Breast epithelium (tissue), 4 donors: Measurements from ENCODE around the gene NKIRAS2. TPM values are rescaled to one million over a fixed set of nuclear protein-coding genes. Genes with fewer than 3 reads are reported as not detected.

Experiments
- DNase-seq, 2 donors: peaks; one replicate each; pipeline ENCODE4 v3.0.0-alpha.2; 2019; ENCODE audit warnings: low spot score in 2 of 2
- H3K27ac ChIP-seq, 2 donors: fragments of 200-600 bp; sonication (generic) in 1 of 2; one replicate each; pipeline ENCODE4 v1.5.1; 2016 to 2019; ENCODE audit warnings: mild to moderate bottlenecking in 1 of 2
- H3K27me3 ChIP-seq, 2 donors: fragments of 200-600 bp; sonication (generic) in 1 of 2; one replicate each; pipeline versions ENCODE4 v1.5.1 to v1.6.0; 2017 to 2019; ENCODE audit warnings: control low read depth in 1 of 2, mild to moderate bottlenecking in 1 of 2
- H3K36me3 ChIP-seq: fragments of 200-600 bp; one replicate; pipeline ENCODE4 v1.5.1; 2019
- H3K4me1 ChIP-seq, 2 donors: fragments of 200-600 bp; sonication (generic); one replicate each; pipeline ENCODE4 v1.5.1; 2016 to 2019; ENCODE audit warnings: control low read depth in 1 of 2
- H3K4me3 ChIP-seq, 3 donors: fragments of 200-600 bp; sonication (generic); 1 replicate in 2 of 3; 2 replicates in 1 of 3; pipeline ENCODE4 v1.5.1; 2016 to 2019; ENCODE audit warnings: mild to moderate bottlenecking in 3 of 3, moderate library complexity in 2 of 3
- H3K9me3 ChIP-seq, 2 donors: fragments of 200-600 bp; sonication (generic) in 1 of 2; one replicate each; pipeline ENCODE4 v1.5.1; 2016 to 2019; ENCODE audit warnings: control low read depth in 1 of 2
- POLR2A ChIP-seq: fragments of 450-650 bp; IDR thresholded peaks from one replicate; pipeline ENCODE4 v1.6.1; 2016; ENCODE audit warnings: antibody characterized with exemption, mild to moderate bottlenecking, moderate library complexity
- POLR2AphosphoS5 ChIP-seq, 3 donors: sonication (generic); formaldehyde crosslinking; IDR thresholded peaks; one replicate each; pipeline ENCODE4 v1.6.1; 2017; ENCODE audit warnings: antibody characterized with exemption in 3 of 3
- intact Hi-C: fragments of 100-400 bp; cut with DNase I; formaldehyde crosslinking; loops from one replicate; pipeline ENCODE4 v1.15.1; 2023; ENCODE audit warnings: low total_unique reads
- total RNA-seq, 3 donors: library from RNA; depleted of rRNA; stranded (reverse); fragments of >200 nt; gene quantifications; one replicate each; pipeline ENCODE4 v1.1.0, GENCODE V29; 2016
- TF ChIP-seq, protein P1 (sequence below), 3 donors: fragments of 450-650 bp; IDR thresholded peaks; one replicate each; pipeline ENCODE4 v1.5.1; 2016 to 2017; ENCODE audit warnings: antibody characterized with exemption in 3 of 3, mild to moderate bottlenecking in 3 of 3, moderate library complexity in 3 of 3

The NKIRAS2 gene
- total RNA-seq, 3 donors from 2014 or later = 21.6 to 33.8 (median 22.5) TPM

DNA sequence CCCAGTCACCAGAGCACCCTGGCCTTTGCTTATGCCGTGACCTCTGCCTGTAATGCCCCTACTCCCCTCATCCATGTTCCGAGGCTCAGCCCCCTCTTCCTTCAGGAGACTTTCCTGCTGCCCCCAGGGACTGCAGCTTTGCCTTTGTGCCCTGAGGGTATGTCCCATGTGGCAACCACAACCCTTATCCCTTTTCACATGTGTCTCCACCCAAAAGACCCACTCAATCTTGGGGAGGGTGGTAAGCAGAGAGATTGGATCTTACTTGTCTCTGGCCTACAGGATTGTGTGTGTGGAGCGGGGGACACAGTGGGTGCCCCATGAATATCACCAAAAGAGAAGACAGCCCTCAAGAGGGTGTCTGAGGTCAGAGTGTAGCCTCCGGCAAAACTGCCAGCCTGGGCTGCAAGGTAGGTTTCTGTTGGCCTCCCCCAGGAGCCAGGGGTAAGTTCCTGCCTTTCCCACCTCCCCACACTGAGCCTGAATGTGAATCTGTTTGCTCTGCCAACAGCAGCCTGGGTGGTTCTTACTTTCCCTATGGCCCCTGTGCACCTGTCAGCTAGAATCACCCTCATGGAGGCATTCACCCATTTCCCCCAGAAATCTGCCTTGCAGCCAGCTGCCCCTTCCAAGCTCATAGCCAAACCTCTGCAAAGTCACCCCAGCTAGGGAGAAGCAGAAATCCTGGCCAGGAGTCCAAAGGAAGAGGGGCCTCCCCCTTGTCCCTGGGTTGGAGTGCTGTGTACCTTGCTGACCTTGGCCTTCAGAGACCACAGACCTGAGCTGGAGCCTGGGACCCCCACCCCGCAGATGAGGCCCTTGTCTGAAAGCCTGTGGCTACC is 42.0 kb downstream of the NKIRAS2 start:
- no peaks in the 10 kb centered on the region for H3K4me1 ChIP-seq
- H3K27ac ChIP-seq = no peak overlapping the region
- no peaks in the 10 kb centered on the region for H3K9me3 ChIP-seq
- H3K36me3 ChIP-seq = no peaks in the 10 kb centered on the region
- no peaks in the 10 kb centered on the region for H3K27me3 ChIP-seq
- intact Hi-C loops = no loop called here
- no peak overlapping the region for H3K4me3 ChIP-seq
- no peak for DNase-seq
- TF ChIP-seq, protein P1, sequence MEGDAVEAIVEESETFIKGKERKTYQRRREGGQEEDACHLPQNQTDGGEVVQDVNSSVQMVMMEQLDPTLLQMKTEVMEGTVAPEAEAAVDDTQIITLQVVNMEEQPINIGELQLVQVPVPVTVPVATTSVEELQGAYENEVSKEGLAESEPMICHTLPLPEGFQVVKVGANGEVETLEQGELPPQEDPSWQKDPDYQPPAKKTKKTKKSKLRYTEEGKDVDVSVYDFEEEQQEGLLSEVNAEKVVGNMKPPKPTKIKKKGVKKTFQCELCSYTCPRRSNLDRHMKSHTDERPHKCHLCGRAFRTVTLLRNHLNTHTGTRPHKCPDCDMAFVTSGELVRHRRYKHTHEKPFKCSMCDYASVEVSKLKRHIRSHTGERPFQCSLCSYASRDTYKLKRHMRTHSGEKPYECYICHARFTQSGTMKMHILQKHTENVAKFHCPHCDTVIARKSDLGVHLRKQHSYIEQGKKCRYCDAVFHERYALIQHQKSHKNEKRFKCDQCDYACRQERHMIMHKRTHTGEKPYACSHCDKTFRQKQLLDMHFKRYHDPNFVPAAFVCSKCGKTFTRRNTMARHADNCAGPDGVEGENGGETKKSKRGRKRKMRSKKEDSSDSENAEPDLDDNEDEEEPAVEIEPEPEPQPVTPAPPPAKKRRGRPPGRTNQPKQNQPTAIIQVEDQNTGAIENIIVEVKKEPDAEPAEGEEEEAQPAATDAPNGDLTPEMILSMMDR (IDR thresholded peaks at IDR 0.05) = no peak
- TF ChIP-seq POLR2A (no peak), POLR2AphosphoS5 (IDR thresholded peaks at IDR 0.05) (no peak)

- TF ChIP-seq POLR2A (no peak), POLR2AphosphoS5 (IDR thresholded peaks at IDR 0.05) (no peak)
- TF ChIP-seq, protein P1 (IDR thresholded peaks at IDR 0.05) = no peak
- no peak for DNase-seq
- Histone ChIP-seq H3K9me3 (no peaks in the 10 kb centered on the region), H3K27ac (no peak overlapping the region), H3K4me1 (no peaks in the 10 kb centered on the region), H3K36me3 (no peaks in the 10 kb centered on the region), H3K4me3 (no peak overlapping the region), H3K27me3 (no peaks in the 10 kb centered on the region)
- intact Hi-C loops = no loop called here
Observed at GRCh38 chr17:42062681-42063080, 42.8 kb downstream of the NKIRAS2 start.

DNA sequence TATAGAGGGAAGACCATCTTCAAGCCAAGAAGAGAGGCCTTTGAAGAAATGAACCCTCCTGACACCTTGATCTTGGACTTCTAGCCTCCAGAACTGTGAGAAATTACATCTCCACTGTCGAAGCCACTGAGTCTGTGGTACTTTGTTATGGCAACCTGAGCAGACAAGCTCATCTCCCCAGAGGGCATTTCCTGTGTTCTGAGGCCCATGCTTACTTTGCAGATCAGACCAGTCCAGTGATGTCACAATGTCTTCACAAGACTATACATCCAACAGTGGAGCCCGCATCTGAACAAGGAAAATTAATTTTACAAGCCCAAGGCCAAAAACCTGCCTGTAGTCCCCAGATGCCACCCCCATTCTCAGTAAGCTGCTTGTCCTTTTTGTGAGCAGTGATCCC is 45.3 kb downstream of the NKIRAS2 start:
- Histone ChIP-seq H3K27me3 (no peaks in the 10 kb centered on the region), H3K9me3 (no peaks in the 10 kb centered on the region), H3K36me3 (no peaks in the 10 kb centered on the region), H3K4me1 (no peaks in the 10 kb centered on the region), H3K4me3 (no peak overlapping the region), H3K27ac (no peak overlapping the region)
- intact Hi-C loops = no loop called here
- TF ChIP-seq, protein P1 (IDR thresholded peaks at IDR 0.05) = no peak
- TF ChIP-seq POLR2A (no peak), POLR2AphosphoS5 (IDR thresholded peaks at IDR 0.05) (no peak)
- DNase-seq = no peak

- Histone ChIP-seq H3K36me3 (no peaks in the 10 kb centered on the region), H3K4me3 (no peak overlapping the region), H3K27me3 (peaks cover 0 to 7% of the 10 kb centered on the region in 2 donors), H3K9me3 (no peaks in the 10 kb centered on the region), H3K4me1 (no peaks in the 10 kb centered on the region), H3K27ac (no peak overlapping the region)
- TF ChIP-seq POLR2A = no peak
- TF ChIP-seq, protein P1 (IDR thresholded peaks at IDR 0.05) = peak; percentile 60 to 80 (median 80)
- DNase-seq = peak; percentile 30 to 65
- intact Hi-C loops = no loop called here
Observed at GRCh38 chr17:42067371-42068091, 47.6 kb downstream of the NKIRAS2 start.

DNA sequence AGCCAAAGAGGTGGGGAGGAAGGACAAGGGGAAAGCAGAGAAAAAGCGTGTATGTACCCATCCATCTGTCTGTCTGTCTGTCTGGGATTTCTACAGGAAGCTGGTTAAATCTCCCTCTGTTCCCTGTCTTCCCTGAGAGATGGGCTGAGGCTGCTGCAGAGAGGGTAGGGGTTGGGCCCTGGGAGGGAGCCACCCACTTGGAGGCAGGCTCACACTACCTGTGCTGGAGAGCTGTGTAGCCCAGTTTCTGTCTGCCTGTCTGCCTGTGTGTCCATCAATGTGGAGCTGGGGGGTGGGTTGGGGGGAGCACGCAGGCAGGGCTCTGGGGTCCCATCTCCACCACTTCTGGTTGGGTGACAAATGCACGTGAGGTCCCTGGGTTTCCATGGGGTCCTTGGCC is 49.1 kb downstream of the NKIRAS2 start:
- Histone ChIP-seq H3K27me3 (peaks cover 4 to 10% of the 10 kb centered on the region in 2 donors), H3K4me1 (no peaks in the 10 kb centered on the region), H3K27ac (no peak overlapping the region), H3K4me3 (no peak overlapping the region), H3K9me3 (no peaks in the 10 kb centered on the region), H3K36me3 (no peaks in the 10 kb centered on the region)
- intact Hi-C loops = no loop called here
- TF ChIP-seq POLR2A = no peak
- no peak for TF ChIP-seq POLR2AphosphoS5 (IDR thresholded peaks at IDR 0.05)
- TF ChIP-seq, protein P1 (IDR thresholded peaks at IDR 0.05) = no peak
- DNase-seq = no peak
